TTC549 (cell line): ENCODE results near the gene MPPED2.

Experiments
- FAIRE-seq: peaks from 2 replicates; lab custom pipeline; 2012; peaks lifted over from hg19 to GRCh38; lab: Jason Lieb, UNC

The MPPED2 gene

GRCh38 chr11:30411383-30411782 is 174.8 kb downstream of the MPPED2 start:
- no peak for FAIRE-seq

- no peak for FAIRE-seq
These were observed 179.0 kb downstream of the MPPED2 start for GRCh38 chr11:30406978-30407762.

GRCh38 chr11:30405385-30405784 is 180.8 kb downstream of the MPPED2 start:
- no peak for FAIRE-seq

- FAIRE-seq: no peak
These were observed 182.0 kb downstream of the MPPED2 start for GRCh38 chr11:30404136-30404535.

GRCh38 chr11:30395751-30396150 is 190.4 kb downstream of the MPPED2 start:
- no peak for FAIRE-seq

- no peak for FAIRE-seq
These were observed 193.1 kb downstream of the MPPED2 start for GRCh38 chr11:30393012-30393411.

GRCh38 chr11:30392221-30392784 is 193.8 kb downstream of the MPPED2 start:
- no peak for FAIRE-seq

- FAIRE-seq: no peak
These were observed 197.2 kb downstream of the MPPED2 start for GRCh38 chr11:30388957-30389356.

- FAIRE-seq: no peak
These were observed 198.0 kb downstream of the MPPED2 start for GRCh38 chr11:30387891-30388861.

- FAIRE-seq: no peak
These were observed 204.3 kb downstream of the MPPED2 start for GRCh38 chr11:30381879-30382278.

GRCh38 chr11:30380846-30381245 is 205.3 kb downstream of the MPPED2 start:
- no peak for FAIRE-seq

GRCh38 chr11:30377347-30377746 is 208.8 kb downstream of the MPPED2 start:
- FAIRE-seq: no peak

GRCh38 chr11:30370164-30370563 is 216.0 kb downstream of the MPPED2 start:
- FAIRE-seq: no peak

GRCh38 chr11:30368394-30368793 is 217.8 kb downstream of the MPPED2 start:
- FAIRE-seq: no peak

- no peak for FAIRE-seq
These were observed 220.2 kb downstream of the MPPED2 start for GRCh38 chr11:30365793-30366517.

- no peak for FAIRE-seq
These were observed 221.2 kb downstream of the MPPED2 start for GRCh38 chr11:30364837-30365482.

GRCh38 chr11:30364139-30364836 is 221.9 kb downstream of the MPPED2 start:
- no peak for FAIRE-seq

- FAIRE-seq: no peak
These were observed 225.4 kb downstream of the MPPED2 start for GRCh38 chr11:30360741-30361140.
